Fibroblast of lung (primary cell): ENCODE measurements around the gene RPL10A. TPM values are rescaled to one million over a fixed set of nuclear protein-coding genes. Genes with fewer than 3 reads are reported as not detected.

ENCODE experiments used
- DNase-seq, 2 donors: peaks; one replicate each; pipeline versions ENCODE4 v3.0.0 to v3.0.0-alpha.2; 2010; ENCODE audit warnings: low read depth in 2 of 2
- H2AFZ ChIP-seq: 2 replicates; pipeline ENCODE4 v1.5.1; 2012; ENCODE audit warnings: low read length, control low read depth, inconsistent platforms
- H3K27ac ChIP-seq: 2 replicates; pipeline ENCODE4 v1.5.1; 2011; ENCODE audit warnings: low read length, control low read depth; ENCODE audit not compliant: insufficient read depth
- H3K27me3 ChIP-seq: 2 replicates; pipeline ENCODE4 v1.5.1; 2011; ENCODE audit warnings: mild to moderate bottlenecking, low read length; ENCODE audit not compliant: control insufficient read depth, insufficient read depth
- H3K36me3 ChIP-seq: 2 replicates; pipeline ENCODE4 v1.5.1; 2011; ENCODE audit warnings: low read length; ENCODE audit not compliant: control insufficient read depth, insufficient read depth
- H3K4me1 ChIP-seq: 2 replicates; pipeline ENCODE4 v1.5.1; 2011; ENCODE audit warnings: low read length; ENCODE audit not compliant: control insufficient read depth, insufficient read depth; ENCODE audit errors: extremely low read depth
- H3K4me2 ChIP-seq: 2 replicates; pipeline ENCODE4 v1.5.1; 2011; ENCODE audit warnings: low read length, control low read depth; ENCODE audit not compliant: insufficient read depth; ENCODE audit errors: extremely low read depth
- H3K4me3 ChIP-seq, 4 experiments: fragments of 200-600 bp in 1 of 4; sonication (generic) in 1 of 4; replicated peaks in 1 of 4; 2 replicates each; pipeline ENCODE4 v1.5.1; 2011 to 2016; ENCODE audit warnings: low read length in 4 of 4, low read depth in 3 of 4, mild to moderate bottlenecking in 3 of 4, control low read depth in 2 of 4, inconsistent platforms in 1 of 4, mixed read lengths in 1 of 4; ENCODE audit not compliant: insufficient read depth in 1 of 4; ENCODE audit errors: control extremely low read depth in 1 of 4
- H3K79me2 ChIP-seq: 2 replicates; pipeline ENCODE4 v1.5.1; 2012; ENCODE audit warnings: mild to moderate bottlenecking, low read length, inconsistent platforms; ENCODE audit not compliant: control insufficient read depth, insufficient read depth
- H3K9ac ChIP-seq: 2 replicates; pipeline ENCODE4 v1.5.1; 2011; ENCODE audit warnings: mild to moderate bottlenecking, low read length, control low read depth; ENCODE audit not compliant: insufficient read depth
- H3K9me3 ChIP-seq: 2 replicates; pipeline ENCODE4 v1.5.1; 2012; ENCODE audit warnings: low read depth, low read length; ENCODE audit not compliant: control insufficient read depth, insufficient read depth
- H4K20me1 ChIP-seq: 2 replicates; pipeline ENCODE4 v1.5.1; 2011; ENCODE audit warnings: low read length; ENCODE audit not compliant: control insufficient read depth, insufficient read depth; ENCODE audit errors: extremely low read depth
- CTCF ChIP-seq, 2 donors: IDR thresholded peaks in 1 of 2; conservative IDR thresholded peaks in 1 of 2; 1 replicate in 1 of 2; 2 replicates in 1 of 2; pipeline ENCODE4 v1.5.1; 2011 to 2012; ENCODE audit warnings: low read length in 2 of 2, control low read depth in 1 of 2, inconsistent platforms in 1 of 2, low read depth in 1 of 2, mild to moderate bottlenecking in 1 of 2
- EZH2 ChIP-seq: IDR thresholded peaks from 2 replicates; pipeline ENCODE4 v1.5.1; 2012; ENCODE audit warnings: low read length, control low read depth, mild to moderate bottlenecking; ENCODE audit errors: missing control alignments
- polyA plus RNA-seq, 2 donors: library from polyadenylated mRNA; depleted of rRNA in 1 of 2; stranded (reverse) in 1 of 2; unstranded in 1 of 2; fragments of >200 nt; gene quantifications; 2 replicates each; pipeline ENCODE4 v1.2.1, GENCODE V29; 2011 to 2012; ENCODE audit warnings: missing spikeins in 1 of 2
- total RNA-seq: library from RNA; depleted of rRNA; stranded (reverse); fragments of >200 nt; gene quantifications from 2 replicates; pipeline ENCODE4 v1.2.1, GENCODE V29; 2014

The RPL10A gene
- total and polyA plus RNA-seq, 2 donors (not counting 1 experiment from before 2014, with no cell fraction given), result 1,754 to 1,911 TPM

GRCh38 chr6:35519313-35520015, 51.3 kb downstream of the RPL10A start:
- Histone ChIP-seq H3K79me2 (no peaks in the 10 kb centered on the region), H3K4me3 (no peak overlapping the region), H3K9ac (no peak overlapping the region), H3K27me3 (peaks cover 4% of the 10 kb centered on the region), H3K36me3 (no peaks in the 10 kb centered on the region), H4K20me1 (no peaks in the 10 kb centered on the region), H3K4me1 (no peaks in the 10 kb centered on the region), H2AFZ (no peak overlapping the region), H3K4me2 (no peak overlapping the region), H3K27ac (no peak overlapping the region), H3K9me3 (no peaks in the 10 kb centered on the region)
- DNase-seq, result no peak
- TF ChIP-seq CTCF (conservative IDR thresholded peaks at IDR 0.05 in 1 of 2, IDR thresholded peaks at IDR 0.05 in 1 of 2; ENCODE audit: low read depth in 1 of 2, low read length in 2 of 2) (no peak), EZH2 (no peak)

Other genes with a start within 250 kb of the RPL10A start
- 9.8 and 19.5 TPM in 2 replicates for gene ZNF76, start 208.7 kb upstream of the RPL10A start, total RNA-seq
- gene ZNF76, start 208.7 kb upstream of the RPL10A start, polyA plus RNA-seq, result 9.6 and 11.4 TPM in 2 replicates
- 0.33 and 0.51 TPM in 2 replicates for gene DEF6, start 170.6 kb upstream of the RPL10A start, total RNA-seq
- gene DEF6, start 170.6 kb upstream of the RPL10A start, polyA plus RNA-seq, result 0.12 and 0.17 TPM in 2 replicates
- 9.8 and 16.3 TPM in 2 replicates for gene PPARD, start 125.8 kb upstream of the RPL10A start, total RNA-seq
- gene PPARD, start 125.8 kb upstream of the RPL10A start, polyA plus RNA-seq, result 14.8 and 27.5 TPM in 2 replicates
- gene FANCE, start 16.1 kb upstream of the RPL10A start, total RNA-seq, result 10.3 and 10.7 TPM in 2 replicates
- 3.2 and 6.9 TPM in 2 replicates for gene FANCE, start 16.1 kb upstream of the RPL10A start, polyA plus RNA-seq
- gene TEAD3, start 28.7 kb downstream of the RPL10A start, total RNA-seq, result 7.7 and 9.6 TPM in 2 replicates
- 25.8 and 26.7 TPM in 2 replicates for gene TEAD3, start 28.7 kb downstream of the RPL10A start, polyA plus RNA-seq
- not detected in 2 replicates for gene TULP1, start 44.5 kb downstream of the RPL10A start, total RNA-seq
- gene TULP1, start 44.5 kb downstream of the RPL10A start, polyA plus RNA-seq, result not detected in 2 replicates
- gene FKBP5, start 220.5 kb downstream of the RPL10A start, total RNA-seq, result 13.4 and 16.3 TPM in 2 replicates
- gene FKBP5, start 220.5 kb downstream of the RPL10A start, polyA plus RNA-seq, result 10.9 and 13.1 TPM in 2 replicates